GM12874 (cell line): ENCODE results near the gene TRIM8.

Experiments used
- CTCF ChIP-seq: IDR thresholded peaks from 2 replicates; pipeline ENCODE4 v1.5.1; 2011; ENCODE audit warnings: low read depth, mild to moderate bottlenecking, control low read depth, low read length, moderate library complexity; ENCODE audit not compliant: insufficient read depth

TRIM8 gene

GRCh38 chr10:102682981-102683380, 38.7 kb downstream of the TRIM8 start:
- no peak for TF ChIP-seq CTCF

- no peak for TF ChIP-seq CTCF
Measured at GRCh38 chr10:102683736-102684135, 39.5 kb downstream of the TRIM8 start.

GRCh38 chr10:102691285-102692066, 47.2 kb downstream of the TRIM8 start:
- no peak for TF ChIP-seq CTCF

- TF ChIP-seq CTCF: no peak
Measured at GRCh38 chr10:102696736-102697135, 52.5 kb downstream of the TRIM8 start.

- no peak for TF ChIP-seq CTCF
Measured at GRCh38 chr10:102698894-102699293, 54.6 kb downstream of the TRIM8 start.

- no peak for TF ChIP-seq CTCF
Measured at GRCh38 chr10:102701272-102701671, 57.0 kb downstream of the TRIM8 start.

- no peak for TF ChIP-seq CTCF
Measured at GRCh38 chr10:102701796-102702195, 57.5 kb downstream of the TRIM8 start.

- no peak for TF ChIP-seq CTCF
Measured at GRCh38 chr10:102702742-102703141, 58.5 kb downstream of the TRIM8 start.
